HG02623 (cell line): ENCODE data around the gene SNX18.
"Not testable (repeated sequence)": the region's sequence is repeated elsewhere in the genome, so short reads cannot be mapped to it uniquely, and the experiment has no call there.

Experiments used
- ATAC-seq: cut with Tn5 transposase; IDR thresholded peaks from one replicate; pipeline ENCODE4 v1.9.1; 2021; ENCODE audit warnings: moderate library complexity; ENCODE audit not compliant: unreplicated experiment

Gene SNX18

GRCh38 chr5:54517512-54518145 lies at the start of gene SNX18:
TSS of gene SNX18 (plus strand) at chr5:54517759. CDS start at chr5:54517953, 194 bp downstream.
- peak; percentile 95 for ATAC-seq

- ATAC-seq, result peak; percentile 83
Measured at GRCh38 chr5:54469622-54470021, 47.9 kb upstream of the SNX18 start.

- no peak for ATAC-seq
Measured at GRCh38 chr5:54470128-54470527, 47.4 kb upstream of the SNX18 start.

GRCh38 chr5:54470677-54471076 lies 46.9 kb upstream of the SNX18 start:
- no peak for ATAC-seq

- no peak for ATAC-seq
Measured at GRCh38 chr5:54471398-54471797, 46.2 kb upstream of the SNX18 start.

GRCh38 chr5:54476682-54477081 lies 40.9 kb upstream of the SNX18 start:
- ATAC-seq, result no peak

- ATAC-seq, result no peak
Measured at GRCh38 chr5:54477941-54478478, 39.5 kb upstream of the SNX18 start.

- no peak for ATAC-seq
Measured at GRCh38 chr5:54480296-54480695, 37.3 kb upstream of the SNX18 start.

- ATAC-seq, result no peak
Measured at GRCh38 chr5:54484219-54484894, 33.2 kb upstream of the SNX18 start.

GRCh38 chr5:54485659-54486058 lies 31.9 kb upstream of the SNX18 start:
- not testable (repeated sequence) for ATAC-seq

- not testable (repeated sequence) for ATAC-seq
Measured at GRCh38 chr5:54489648-54489979, 27.9 kb upstream of the SNX18 start.

GRCh38 chr5:54491326-54491725 lies 26.2 kb upstream of the SNX18 start:
- ATAC-seq, result no peak

- no peak for ATAC-seq
Measured at GRCh38 chr5:54492178-54492577, 25.4 kb upstream of the SNX18 start.

- ATAC-seq, result no peak
Measured at GRCh38 chr5:54495027-54495426, 22.5 kb upstream of the SNX18 start.

GRCh38 chr5:54514291-54514690 lies 3.3 kb upstream of the SNX18 start:
- no peak for ATAC-seq

GRCh38 chr5:54514841-54515432 lies 2.6 kb upstream of the SNX18 start:
- ATAC-seq, result no peak

GRCh38 chr5:54515634-54516033 lies 1.9 kb upstream of the SNX18 start:
- ATAC-seq, result no peak

GRCh38 chr5:54516051-54516655 lies 1.4 kb upstream of the SNX18 start:
- no peak for ATAC-seq

- no peak for ATAC-seq
Measured at GRCh38 chr5:54517174-54517511, 416 bp upstream of the SNX18 start.

GRCh38 chr5:54518146-54518817 lies 723 bp downstream of the SNX18 start:
- no peak for ATAC-seq

GRCh38 chr5:54518818-54519508 lies 1.4 kb downstream of the SNX18 start:
- no peak for ATAC-seq
